Activated naive CD8-positive, alpha-beta T cell treated with anti-CD3 and anti-CD28 coated beads, Interleukin-2, amount 50 U/mL, for 24 hours (primary cell): ENCODE data around the gene ATG5.
"Not testable (repeated sequence)": the region's sequence is repeated elsewhere in the genome, so short reads cannot be mapped to it uniquely, and the experiment has no call there.

Experiments used
- ATAC-seq: fragments of 150-1000 bp; cut with Tn5 transposase; one replicate; pipeline ENCODE4 v1.10.0; 2021
- DNase-seq: peaks from one replicate; pipeline ENCODE4 v3.0.0; 2021
- H3K27ac Mint-ChIP-seq: one replicate; pipeline ENCODE4 v1.8.0; 2021; ENCODE audit warnings: mild to moderate bottlenecking, mixed read lengths
- H3K27me3 Mint-ChIP-seq: one replicate; pipeline ENCODE4 v1.8.0; 2021; ENCODE audit warnings: mixed read lengths
- H3K36me3 Mint-ChIP-seq: one replicate; pipeline ENCODE4 v1.8.0; 2021; ENCODE audit warnings: low read depth, mixed read lengths
- H3K4me1 Mint-ChIP-seq: one replicate; pipeline ENCODE4 v1.8.0; 2021; ENCODE audit warnings: mixed read lengths
- H3K4me3 Mint-ChIP-seq: one replicate; pipeline ENCODE4 v1.8.0; 2021; ENCODE audit warnings: mild to moderate bottlenecking, moderate library complexity, mixed read lengths
- H3K9me3 Mint-ChIP-seq: one replicate; pipeline ENCODE4 v1.8.0; 2021; ENCODE audit warnings: mixed read lengths

Gene ATG5

GRCh38 chr6:106290032-106290431 lies 35.5 kb downstream of the ATG5 start:
- no peak overlapping the region for H3K27ac Mint-ChIP-seq
- no peak for ATAC-seq
- peaks cover 9% of the 10 kb centered on the region for H3K9me3 Mint-ChIP-seq
- DNase-seq: no peak
- peaks cover 41% of the 10 kb centered on the region for H3K36me3 Mint-ChIP-seq
- H3K4me1 Mint-ChIP-seq: peaks cover 2% of the 10 kb centered on the region
- no peak overlapping the region for H3K4me3 Mint-ChIP-seq
- H3K27me3 Mint-ChIP-seq: no peaks in the 10 kb centered on the region

- no peak overlapping the region for H3K27ac Mint-ChIP-seq
- peaks cover 40% of the 10 kb centered on the region for H3K36me3 Mint-ChIP-seq
- peaks cover 9% of the 10 kb centered on the region for H3K9me3 Mint-ChIP-seq
- H3K27me3 Mint-ChIP-seq: no peaks in the 10 kb centered on the region
- H3K4me1 Mint-ChIP-seq: peaks cover 6% of the 10 kb centered on the region
- no peak for DNase-seq
- ATAC-seq: no peak
- no peak overlapping the region for H3K4me3 Mint-ChIP-seq
Observed at GRCh38 chr6:106287215-106287614, 38.3 kb downstream of the ATG5 start.

GRCh38 chr6:106286746-106287145 lies 38.8 kb downstream of the ATG5 start:
- H3K9me3 Mint-ChIP-seq: peaks cover 4% of the 10 kb centered on the region
- ATAC-seq: no peak
- peaks cover 35% of the 10 kb centered on the region for H3K36me3 Mint-ChIP-seq
- no peak overlapping the region for H3K4me3 Mint-ChIP-seq
- H3K4me1 Mint-ChIP-seq: peaks cover 10% of the 10 kb centered on the region
- DNase-seq: no peak
- no peaks in the 10 kb centered on the region for H3K27me3 Mint-ChIP-seq
- H3K27ac Mint-ChIP-seq: no peak overlapping the region

GRCh38 chr6:106283481-106283880 lies 42.1 kb downstream of the ATG5 start:
- Mint-ChIP-seq H3K9me3 (no peaks in the 10 kb centered on the region), H3K4me3 (no peak overlapping the region), H3K4me1 (peaks cover 38% of the 10 kb centered on the region), H3K27me3 (no peaks in the 10 kb centered on the region), H3K27ac (no peak overlapping the region), H3K36me3 (peaks cover 29% of the 10 kb centered on the region)
- no peak for DNase-seq
- no peak for ATAC-seq

- H3K27me3 Mint-ChIP-seq: no peaks in the 10 kb centered on the region
- peaks cover 39% of the 10 kb centered on the region for H3K4me1 Mint-ChIP-seq
- no peak overlapping the region for H3K4me3 Mint-ChIP-seq
- ATAC-seq: no peak
- no peak overlapping the region for H3K27ac Mint-ChIP-seq
- H3K36me3 Mint-ChIP-seq: peaks cover 30% of the 10 kb centered on the region
- no peaks in the 10 kb centered on the region for H3K9me3 Mint-ChIP-seq
- no peak for DNase-seq
Observed at GRCh38 chr6:106281661-106282060, 43.9 kb downstream of the ATG5 start.

- no peaks in the 10 kb centered on the region for H3K27me3 Mint-ChIP-seq
- H3K9me3 Mint-ChIP-seq: no peaks in the 10 kb centered on the region
- DNase-seq (no peak), ATAC-seq (no peak)
- peaks cover 31% of the 10 kb centered on the region for H3K36me3 Mint-ChIP-seq
- no peak overlapping the region for H3K4me3 Mint-ChIP-seq
- H3K27ac Mint-ChIP-seq: no peak overlapping the region
- peaks cover 42% of the 10 kb centered on the region for H3K4me1 Mint-ChIP-seq
Observed at GRCh38 chr6:106281088-106281487, 44.5 kb downstream of the ATG5 start.

- Mint-ChIP-seq H3K36me3 (peaks cover 23% of the 10 kb centered on the region), H3K27ac (peak overlapping the region; percentile 41), H3K9me3 (no peaks in the 10 kb centered on the region), H3K27me3 (no peaks in the 10 kb centered on the region), H3K4me1 (peaks cover 49% of the 10 kb centered on the region), H3K4me3 (no peak overlapping the region)
- ATAC-seq (peak; percentile 93), DNase-seq (no peak)
Observed at GRCh38 chr6:106279179-106279578, 46.4 kb downstream of the ATG5 start.

- Mint-ChIP-seq H3K9me3 (no peaks in the 10 kb centered on the region), H3K36me3 (peaks cover 18% of the 10 kb centered on the region), H3K27me3 (no peaks in the 10 kb centered on the region), H3K27ac (no peak overlapping the region), H3K4me3 (no peak overlapping the region), H3K4me1 (peaks cover 40% of the 10 kb centered on the region)
- ATAC-seq (no peak), DNase-seq (no peak)
Observed at GRCh38 chr6:106275692-106276091, 49.9 kb downstream of the ATG5 start.

- no peak for ATAC-seq
- Mint-ChIP-seq H3K27ac (no peak overlapping the region), H3K4me1 (peaks cover 21% of the 10 kb centered on the region), H3K36me3 (peaks cover 14% of the 10 kb centered on the region), H3K9me3 (peaks cover 6% of the 10 kb centered on the region), H3K4me3 (no peak overlapping the region), H3K27me3 (no peaks in the 10 kb centered on the region)
- no peak for DNase-seq
Observed at GRCh38 chr6:106273087-106273486, 52.5 kb downstream of the ATG5 start.

- H3K9me3 Mint-ChIP-seq: peaks cover 6% of the 10 kb centered on the region
- DNase-seq (no peak), ATAC-seq (no peak)
- no peak overlapping the region for H3K27ac Mint-ChIP-seq
- no peak overlapping the region for H3K4me3 Mint-ChIP-seq
- H3K27me3 Mint-ChIP-seq: no peaks in the 10 kb centered on the region
- H3K36me3 Mint-ChIP-seq: peaks cover 21% of the 10 kb centered on the region
- H3K4me1 Mint-ChIP-seq: peaks cover 27% of the 10 kb centered on the region
Observed at GRCh38 chr6:106272287-106272686, 53.3 kb downstream of the ATG5 start.

GRCh38 chr6:106270414-106270813 lies 55.1 kb downstream of the ATG5 start:
- Mint-ChIP-seq H3K9me3 (peaks cover 12% of the 10 kb centered on the region), H3K4me1 (peaks cover 23% of the 10 kb centered on the region)

GRCh38 chr6:106269268-106269919 lies 56.2 kb downstream of the ATG5 start:
- H3K27ac Mint-ChIP-seq, DNase-seq, ATAC-seq, H3K4me3 Mint-ChIP-seq, H3K27me3 Mint-ChIP-seq: not testable (repeated sequence)
- peaks cover 18% of the 10 kb centered on the region for H3K4me1 Mint-ChIP-seq
- peaks cover 42% of the 10 kb centered on the region for H3K36me3 Mint-ChIP-seq
- peaks cover 19% of the 10 kb centered on the region for H3K9me3 Mint-ChIP-seq

More at GRCh38 chr6:106270414-106270813, 55.1 kb downstream of the ATG5 start:
- no peak overlapping the region for H3K27ac Mint-ChIP-seq
- no peaks in the 10 kb centered on the region for H3K27me3 Mint-ChIP-seq
- H3K4me3 Mint-ChIP-seq: no peak overlapping the region
- peaks cover 32% of the 10 kb centered on the region for H3K36me3 Mint-ChIP-seq
- ATAC-seq (no peak), DNase-seq (no peak)

GRCh38 chr6:106268500-106268899 lies 57.1 kb downstream of the ATG5 start:
- DNase-seq, H3K27me3 Mint-ChIP-seq, ATAC-seq, H3K27ac Mint-ChIP-seq, H3K4me3 Mint-ChIP-seq: not testable (repeated sequence)
- Mint-ChIP-seq H3K36me3 (peaks cover 46% of the 10 kb centered on the region), H3K9me3 (peaks cover 19% of the 10 kb centered on the region), H3K4me1 (peaks cover 18% of the 10 kb centered on the region)

- peaks cover 60% of the 10 kb centered on the region for H3K36me3 Mint-ChIP-seq
- H3K27ac Mint-ChIP-seq, DNase-seq, ATAC-seq, H3K4me3 Mint-ChIP-seq, H3K27me3 Mint-ChIP-seq: not testable (repeated sequence)
- H3K4me1 Mint-ChIP-seq: peaks cover 12% of the 10 kb centered on the region
- peaks cover 19% of the 10 kb centered on the region for H3K9me3 Mint-ChIP-seq
Observed at GRCh38 chr6:106264433-106264832, 61.1 kb downstream of the ATG5 start.

GRCh38 chr6:106259748-106260147 lies 65.8 kb downstream of the ATG5 start:
- peaks cover 24% of the 10 kb centered on the region for H3K36me3 Mint-ChIP-seq

GRCh38 chr6:106258726-106259125 lies 66.8 kb downstream of the ATG5 start:
- Mint-ChIP-seq H3K9me3 (no peaks in the 10 kb centered on the region), H3K4me1 (no peaks in the 10 kb centered on the region), H3K27me3 (no peaks in the 10 kb centered on the region), H3K4me3 (no peak overlapping the region), H3K36me3 (peaks cover 16% of the 10 kb centered on the region), H3K27ac (no peak overlapping the region)
- DNase-seq (no peak), ATAC-seq (no peak)

More at GRCh38 chr6:106259748-106260147, 65.8 kb downstream of the ATG5 start:
- not testable (repeated sequence) for ATAC-seq, H3K9me3 Mint-ChIP-seq, H3K4me3 Mint-ChIP-seq, H3K27me3 Mint-ChIP-seq, DNase-seq, H3K4me1 Mint-ChIP-seq, H3K27ac Mint-ChIP-seq
